Gastroesophageal sphincter (tissue), 4 donors: ENCODE data around the gene SIGMAR1. TPM values are rescaled to one million over a fixed set of nuclear protein-coding genes. Genes with fewer than 3 reads are reported as not detected.

Experiments
- ATAC-seq: fragments of 150-250 bp; one replicate; pipeline ENCODE4 v1.9.1; 2016; ENCODE audit warnings: mild to moderate bottlenecking, moderate library complexity
- H3K27ac ChIP-seq, 4 donors: fragments of 200-600 bp; sonication (generic) in 3 of 4; 1 replicate in 3 of 4; 2 replicates in 1 of 4; pipeline ENCODE4 v1.5.1; 2016 to 2019
- H3K27me3 ChIP-seq: fragments of 200-600 bp; sonication (generic); one replicate; pipeline ENCODE4 v1.5.1; 2019
- H3K36me3 ChIP-seq, 2 donors: fragments of 200-600 bp; sonication (generic); one replicate each; pipeline ENCODE4 v1.5.1; 2019; ENCODE audit warnings: control low read depth in 1 of 2
- H3K4me1 ChIP-seq, 3 donors: fragments of 200-600 bp; sonication (generic); 1 replicate in 2 of 3; 2 replicates in 1 of 3; pipeline ENCODE4 v1.5.1; 2016 to 2019; ENCODE audit warnings: control low read depth in 2 of 3
- H3K4me3 ChIP-seq, 2 donors: fragments of 200-600 bp; sonication (generic); one replicate each; pipeline ENCODE4 v1.5.1; 2019; ENCODE audit warnings: mild to moderate bottlenecking in 1 of 2, moderate library complexity in 1 of 2
- H3K9me3 ChIP-seq, 3 donors: fragments of 200-600 bp; sonication (generic); one replicate each; pipeline ENCODE4 v1.5.1; 2017 to 2019; ENCODE audit warnings: control low read depth in 2 of 3
- CTCF ChIP-seq, 4 experiments: fragments of 200-600 bp in 2 of 4; fragments of 450-650 bp in 2 of 4; sonication (generic) in 1 of 4; IDR thresholded peaks; one replicate each; pipeline ENCODE4 v1.5.1; 2017 to 2019; ENCODE audit warnings: antibody characterized with exemption in 4 of 4, mild to moderate bottlenecking in 2 of 4, moderate library complexity in 2 of 4
- EP300 ChIP-seq: sonication (generic); formaldehyde crosslinking; IDR thresholded peaks from one replicate; pipeline ENCODE4 v1.6.1; 2017; ENCODE audit warnings: antibody characterized with exemption, mild to moderate bottlenecking
- POLR2A ChIP-seq, 2 donors: fragments of 450-650 bp; IDR thresholded peaks; one replicate each; pipeline ENCODE4 v1.6.1; 2017; ENCODE audit warnings: antibody characterized with exemption in 2 of 2, mild to moderate bottlenecking in 2 of 2, moderate library complexity in 1 of 2
- POLR2AphosphoS5 ChIP-seq: sonication (generic); formaldehyde crosslinking; IDR thresholded peaks from one replicate; pipeline ENCODE4 v1.6.1; 2017; ENCODE audit warnings: antibody characterized with exemption
- WGBS, 2 donors: methylation state at CpG; one replicate each; pipeline ENCODE4 v1.1.5; 2018; ENCODE audit warnings: low coverage in 1 of 2; 5-methylcytosine and 5-hydroxymethylcytosine counted together
- total RNA-seq, 4 donors: library from RNA; depleted of rRNA; stranded (reverse); fragments of >200 nt; gene quantifications; one replicate each; pipeline ENCODE4 v1.1.0, GENCODE V29; 2016

The SIGMAR1 gene
- total RNA-seq, 4 donors from 2014 or later: 58.2 to 152 (median 87.8) TPM

- 76 to 100% methylated on average over 1 to 4 of the region's 4 CpGs for WGBS, 2 donors
- no peak for ATAC-seq
- no peaks in the 10 kb centered on the region for H3K9me3 ChIP-seq
Observed at GRCh38 chr9:34684145-34684544, 46.6 kb upstream of the SIGMAR1 start.

GRCh38 chr9:34675869-34676268, 38.3 kb upstream of the SIGMAR1 start:
- Histone ChIP-seq H3K9me3 (no peaks in the 10 kb centered on the region), H3K36me3 (peaks cover 0 to 8% of the 10 kb centered on the region in 2 donors), H3K4me1 (no peaks in the 10 kb centered on the region), H3K27ac (no peak overlapping the region), H3K4me3 (no peak overlapping the region), H3K27me3 (no peaks in the 10 kb centered on the region)
- no peak for ATAC-seq
- whole genome bisulfite sequencing, 2 donors: 88 to 100% methylated on average over 1 to 2 of the region's 2 CpGs
- TF ChIP-seq CTCF (IDR thresholded peaks at IDR 0.05) (no peak), POLR2AphosphoS5 (no peak), POLR2A (IDR thresholded peaks at IDR 0.05) (no peak)

More at GRCh38 chr9:34684145-34684544, 46.6 kb upstream of the SIGMAR1 start:
- no peak overlapping the region for H3K27ac ChIP-seq
- peaks cover 0 to 40% of the 10 kb centered on the region in 2 donors for H3K36me3 ChIP-seq
- no peak overlapping the region for H3K4me3 ChIP-seq
- no peak for TF ChIP-seq CTCF (IDR thresholded peaks at IDR 0.05)
- TF ChIP-seq POLR2AphosphoS5: no peak
- no peak for TF ChIP-seq EP300
- TF ChIP-seq POLR2A (IDR thresholded peaks at IDR 0.05): no peak
- H3K4me1 ChIP-seq: peaks cover 0 to 13% (median 0%) of the 10 kb centered on the region in 3 donors
- H3K27me3 ChIP-seq: no peaks in the 10 kb centered on the region

GRCh38 chr9:34675048-34675714, 37.6 kb upstream of the SIGMAR1 start:
- 30 to 64% methylated on average over 2 to 3 of the region's 10 CpGs for WGBS, 2 donors
- no peaks in the 10 kb centered on the region for H3K9me3 ChIP-seq
- no peak overlapping the region for H3K4me3 ChIP-seq
- H3K4me1 ChIP-seq: no peaks in the 10 kb centered on the region
- H3K27me3 ChIP-seq: no peaks in the 10 kb centered on the region
- no peak for TF ChIP-seq EP300
- peak in 3 of 4 experiments; percentile 23 to 45 (median 39) for TF ChIP-seq CTCF (IDR thresholded peaks at IDR 0.05)
- no peak overlapping the region for H3K27ac ChIP-seq
- ATAC-seq: peak; percentile 50
- peaks cover 0 to 10% of the 10 kb centered on the region in 2 donors for H3K36me3 ChIP-seq

- peaks cover 0 to 4% (median 0%) of the 10 kb centered on the region in 3 donors for H3K9me3 ChIP-seq
- 73 to 81% methylated on average over 2 to 3 of the region's 3 CpGs for WGBS, 2 donors
- no peaks in the 10 kb centered on the region for H3K27me3 ChIP-seq
- peaks cover 0 to 17% of the 10 kb centered on the region in 2 donors for H3K36me3 ChIP-seq
- no peak overlapping the region for H3K27ac ChIP-seq
- ATAC-seq: no peak
- no peak for TF ChIP-seq POLR2AphosphoS5
- H3K4me1 ChIP-seq: no peaks in the 10 kb centered on the region
- no peak overlapping the region for H3K4me3 ChIP-seq
Observed at GRCh38 chr9:34674440-34674839, 36.9 kb upstream of the SIGMAR1 start.

- Histone ChIP-seq H3K4me3 (no peak overlapping the region), H3K4me1 (peaks cover 0 to 22% (median 6%) of the 10 kb centered on the region in 3 donors), H3K27me3 (no peaks in the 10 kb centered on the region), H3K9me3 (peaks cover 0 to 7% (median 0%) of the 10 kb centered on the region in 3 donors), H3K36me3 (peaks cover 0 to 29% of the 10 kb centered on the region in 2 donors), H3K27ac (no peak overlapping the region)
- 42% methylated on average over 1 of the region's 1 CpG; no CpG with 5 or more reads in 1 of the 2 donors for WGBS, 2 donors
- no peak for ATAC-seq
- no peak for TF ChIP-seq EP300
- no peak for TF ChIP-seq POLR2A (IDR thresholded peaks at IDR 0.05)
- no peak for TF ChIP-seq CTCF (IDR thresholded peaks at IDR 0.05)
- no peak for TF ChIP-seq POLR2AphosphoS5
Observed at GRCh38 chr9:34671307-34671706, 33.7 kb upstream of the SIGMAR1 start.
